SK-N-SH (cell line): ENCODE data around the gene SCGN. TPM values are rescaled to one million over a fixed set of nuclear protein-coding genes. Genes with fewer than 3 reads are reported as not detected.

Source experiments
- CTCF ChIA-PET: fragments of 300-600, 350-600 bp; formaldehyde crosslinking; extraction: SDS; loops from one replicate; lab custom pipeline; 2021; lab: Yijun Ruan, JAX
- POLR2A ChIA-PET: fragments of 350-600 bp; sonication (Branson Sonifier 250); formaldehyde crosslinking; extraction: SDS; loops from one replicate; lab custom pipeline; 2020; ENCODE audit warnings: antibody characterized with exemption, inconsistent platforms; lab: Yijun Ruan, JAX
- DNase-seq: peaks from one replicate; pipeline ENCODE4 v3.0.0; 2012
- H2AFZ ChIP-seq: fragments of 200-600 bp; sonication (generic); 2 replicates; pipeline ENCODE4 v1.8.1; 2016; ENCODE audit warnings: antibody characterized with exemption, mild to moderate bottlenecking, low read depth
- H3F3A ChIP-seq: fragments of 200-600 bp; sonication (generic); replicated peaks from 2 replicates; pipeline ENCODE3; 2016; ENCODE audit warnings: antibody characterized with exemption, mild to moderate bottlenecking; ENCODE audit not compliant: insufficient read depth
- H3K27ac ChIP-seq, 2 experiments: fragments of 200-500 bp in 1 of 2; fragments of 200-600 bp in 1 of 2; sonication (Bioruptor generic) in 1 of 2; sonication (generic), shearing (Covaris generic) in 1 of 2; 2 replicates each; pipeline versions ENCODE4 v1.5.1 to v1.6.1; 2014 to 2016; ENCODE audit warnings: low read depth in 2 of 2, inconsistent platforms in 1 of 2, low read length in 1 of 2, mild to moderate bottlenecking in 1 of 2, mixed read lengths in 1 of 2
- H3K27me3 ChIP-seq: fragments of 200-600 bp; sonication (generic), shearing (Covaris generic); 2 replicates; pipeline ENCODE4 v1.6.1; 2016; ENCODE audit warnings: mixed run types; ENCODE audit not compliant: insufficient read depth
- H3K36me3 ChIP-seq, 2 experiments: fragments of 200-500 bp in 1 of 2; fragments of 200-600 bp in 1 of 2; sonication (Bioruptor generic) in 1 of 2; sonication (generic) in 1 of 2; replicated peaks in 1 of 2; 2 replicates each; pipeline versions ENCODE3 to v1.5.1; 2014 to 2016; ENCODE audit warnings: low read length in 1 of 2, mild to moderate bottlenecking in 1 of 2; ENCODE audit not compliant: insufficient read depth in 2 of 2, control insufficient read depth in 1 of 2
- H3K4me1 ChIP-seq, 2 experiments: fragments of 200-500 bp in 1 of 2; fragments of 200-600 bp in 1 of 2; sonication (Bioruptor generic) in 1 of 2; sonication (generic), shearing (Covaris generic) in 1 of 2; 2 replicates each; pipeline versions ENCODE4 v1.5.1 to v1.6.1; 2014 to 2016; ENCODE audit warnings: low read depth in 1 of 2, low read length in 1 of 2, mixed run types in 1 of 2; ENCODE audit not compliant: insufficient read depth in 2 of 2, control insufficient read depth in 1 of 2
- H3K4me2 ChIP-seq: fragments of 200-600 bp; sonication (generic), shearing (Covaris generic); 2 replicates; pipeline ENCODE4 v1.6.1; 2017; ENCODE audit warnings: mixed run types
- H3K4me3 ChIP-seq, 2 experiments: fragments of 200-500 bp in 1 of 2; fragments of 200-600 bp in 1 of 2; sonication (Bioruptor generic) in 1 of 2; sonication (generic), shearing (Covaris generic) in 1 of 2; 2 replicates each; pipeline versions ENCODE4 v1.5.1 to v1.8.1; 2014 to 2016; ENCODE audit warnings: low read depth in 2 of 2, inconsistent platforms in 1 of 2, low read length in 1 of 2, mild to moderate bottlenecking in 1 of 2, mixed read lengths in 1 of 2, moderate library complexity in 1 of 2
- H3K79me2 ChIP-seq: fragments of 200-600 bp; sonication (generic); 2 replicates; pipeline ENCODE4 v1.8.1; 2017; ENCODE audit warnings: mild to moderate bottlenecking; ENCODE audit not compliant: insufficient read depth
- H3K9ac ChIP-seq: fragments of 200-600 bp; sonication (generic); 2 replicates; pipeline ENCODE4 v1.6.1; 2017; ENCODE audit warnings: mixed run types
- H3K9me2 ChIP-seq: fragments of 200-600 bp; sonication (generic); 2 replicates; pipeline ENCODE4 v1.6.1; 2017; ENCODE audit warnings: mixed run types
- H3K9me3 ChIP-seq: fragments of 200-600 bp; sonication (generic); 2 replicates; pipeline ENCODE4 v1.6.1; 2017; ENCODE audit warnings: mixed run types, mild to moderate bottlenecking, moderate library complexity
- H4K20me1 ChIP-seq: fragments of 200-600 bp; sonication (generic); 2 replicates; pipeline ENCODE4 v1.6.1; 2017; ENCODE audit warnings: mild to moderate bottlenecking, mixed run types; ENCODE audit not compliant: insufficient read depth
- CHD2 ChIP-seq: fragments of 150-350 bp; IDR thresholded peaks from 2 replicates; pipeline ENCODE4 v1.6.1; 2018; ENCODE audit warnings: low read length; ENCODE audit not compliant: partially characterized antibody
- ELF1 ChIP-seq: IDR thresholded peaks from 2 replicates; pipeline ENCODE4 v1.4.0; 2012
- EZH2phosphoT487 ChIP-seq: fragments of 200-600 bp; sonication (generic); IDR thresholded peaks from 2 replicates; pipeline ENCODE4 v1.6.1; 2017; ENCODE audit warnings: low read depth, mixed run types, mild to moderate bottlenecking, antibody characterized with exemption, moderate library complexity, borderline replicate concordance
- FOSL2 ChIP-seq: IDR thresholded peaks from 2 replicates; pipeline ENCODE4 v1.4.0; 2012; ENCODE audit warnings: low read depth, mild to moderate bottlenecking, moderate library complexity, borderline replicate concordance
- FOXJ3 ChIP-seq: sonication (generic); formaldehyde crosslinking; IDR thresholded peaks from 2 replicates; pipeline ENCODE4 v1.5.1; 2020; ENCODE audit warnings: mild to moderate bottlenecking, missing genetic modification reagents
- FOXM1 ChIP-seq: IDR thresholded peaks from 2 replicates; pipeline ENCODE4 v1.4.0; 2012; ENCODE audit warnings: low read depth, mild to moderate bottlenecking
- GABPA ChIP-seq: IDR thresholded peaks from 2 replicates; pipeline ENCODE4 v1.4.0; 2012; ENCODE audit warnings: low read depth, mild to moderate bottlenecking
- GATA2 ChIP-seq: sonication (generic); formaldehyde crosslinking; IDR thresholded peaks from 2 replicates; pipeline ENCODE4 v1.5.0; 2020; ENCODE audit warnings: mild to moderate bottlenecking, missing genetic modification reagents
- JUND ChIP-seq: IDR thresholded peaks from 2 replicates; pipeline ENCODE4 v1.4.0; 2012
- MAX ChIP-seq: IDR thresholded peaks from 2 replicates; pipeline ENCODE4 v1.4.0; 2012; ENCODE audit warnings: low read depth
- MEF2A ChIP-seq: IDR thresholded peaks from 2 replicates; pipeline ENCODE4 v1.4.0; 2012; ENCODE audit warnings: low read depth, borderline replicate concordance
- MXI1 ChIP-seq: IDR thresholded peaks from 2 replicates; pipeline ENCODE4 v1.6.1; 2012; ENCODE audit warnings: mild to moderate bottlenecking, low read depth, low read length, improper control_type of control experiment
- NFIC ChIP-seq: IDR thresholded peaks from 2 replicates; pipeline ENCODE4 v1.4.0; 2012; ENCODE audit warnings: borderline replicate concordance
- NRF1 ChIP-seq: IDR thresholded peaks from 2 replicates; pipeline ENCODE4 v1.6.1; 2012; ENCODE audit warnings: low read depth, mild to moderate bottlenecking, low read length
- POLR2AphosphoS5 ChIP-seq: IDR thresholded peaks from 2 replicates; pipeline ENCODE4 v1.6.1; 2012; ENCODE audit warnings: low read depth, low read length
- RAD21 ChIP-seq: IDR thresholded peaks from 2 replicates; pipeline ENCODE4 v1.6.1; 2012; ENCODE audit warnings: mild to moderate bottlenecking, low read length
- RCOR1 ChIP-seq: fragments of 150-350 bp; IDR thresholded peaks from 2 replicates; pipeline ENCODE4 v1.6.1; 2017; ENCODE audit warnings: antibody characterized with exemption, low read length
- RFX5 ChIP-seq: IDR thresholded peaks from 2 replicates; pipeline ENCODE4 v1.6.1; 2012; ENCODE audit warnings: mild to moderate bottlenecking, improper control_type of control experiment, low read length
- RXRA ChIP-seq: IDR thresholded peaks from 2 replicates; pipeline ENCODE4 v1.4.0; 2012; ENCODE audit warnings: low read depth, mild to moderate bottlenecking, borderline replicate concordance
- SMC3 ChIP-seq: IDR thresholded peaks from 2 replicates; pipeline ENCODE4 v1.6.1; 2012; ENCODE audit warnings: low read depth, low read length, improper control_type of control experiment
- TAF1 ChIP-seq: IDR thresholded peaks from 2 replicates; pipeline ENCODE4 v1.6.1; 2012; ENCODE audit warnings: low read depth, mild to moderate bottlenecking, low read length, moderate library complexity, borderline replicate concordance
- TEAD4 ChIP-seq: IDR thresholded peaks from 2 replicates; pipeline ENCODE4 v1.4.0; 2012; ENCODE audit warnings: mild to moderate bottlenecking, borderline replicate concordance; ENCODE audit not compliant: insufficient read depth
- USF2 ChIP-seq: fragments of 150-350 bp; IDR thresholded peaks from 2 replicates; pipeline ENCODE4 v1.6.1; 2017; ENCODE audit warnings: antibody characterized with exemption, low read length, low read depth, borderline replicate concordance
- YY1 ChIP-seq: IDR thresholded peaks from 2 replicates; pipeline ENCODE4 v1.4.0; 2012; ENCODE audit warnings: low read depth, mild to moderate bottlenecking
- WGBS: methylation state at CpG from one replicate; pipeline ENCODE4 v1.1.6; 2017; ENCODE audit warnings: low lambda C conversion rate; 5-methylcytosine and 5-hydroxymethylcytosine counted together
- polyA plus RNA-seq, 3 experiments: library from polyadenylated mRNA; depleted of rRNA; stranded (reverse); fragments of >200 nt; gene quantifications; 2 replicates each; pipeline ENCODE4 v1.2.3, GENCODE V29; 2012
- TF ChIP-seq, protein P1 (sequence below): IDR thresholded peaks from 2 replicates; pipeline ENCODE4; 2012
- TF ChIP-seq, protein P2 (sequence below): IDR thresholded peaks from 2 replicates; pipeline ENCODE4 v1.4.0; 2012; ENCODE audit warnings: low read depth, borderline replicate concordance

Gene SCGN
- polyA plus RNA-seq, 1 of the 3 experiments (the other 2 are of a cell fraction), result not detected

- H3K27me3 ChIP-seq, result no peaks in the 10 kb centered on the region
- CTCF ChIA-PET, result interaction anchor here (0.6 to 2.1 kb wide), 2 partner anchors 11 to 27 kb away, joined by 3 to 10 read pairs; no protein-coding TSS in a partner anchor
- no peak overlapping the region for H3K4me3 ChIP-seq
- H3F3A ChIP-seq, result no peaks in the 10 kb centered on the region
- H2AFZ ChIP-seq, result no peak overlapping the region
- no peak overlapping the region for H3K4me2 ChIP-seq
- H4K20me1 ChIP-seq, result no peaks in the 10 kb centered on the region
- no peak for TF ChIP-seq MEF2A
- TF ChIP-seq CHD2, result no peak
- no peak for TF ChIP-seq RFX5
- no peak for TF ChIP-seq POLR2AphosphoS5
- TF ChIP-seq SMC3, result no peak
- TF ChIP-seq RXRA, result no peak
- TF ChIP-seq GABPA, result no peak
- TF ChIP-seq FOXM1, result no peak
- no peak for TF ChIP-seq NRF1
- no peak for TF ChIP-seq RCOR1
- TF ChIP-seq FOXJ3 (CRISPR knock-in tag), result no peak
- no peak for TF ChIP-seq JUND
- no peak for TF ChIP-seq RAD21
- no peak for TF ChIP-seq TAF1
- TF ChIP-seq FOSL2, result no peak
- no peak for TF ChIP-seq MAX
- no peak for TF ChIP-seq USF2
- TF ChIP-seq MXI1, result no peak
- no peaks in the 10 kb centered on the region for H3K9me2 ChIP-seq
- no peaks in the 10 kb centered on the region for H3K4me1 ChIP-seq
- 59% methylated on average over 3 of the region's 3 CpGs for WGBS
- H3K9ac ChIP-seq, result no peak overlapping the region
- no peaks in the 10 kb centered on the region for H3K9me3 ChIP-seq
- H3K79me2 ChIP-seq, result no peaks in the 10 kb centered on the region
- no peaks in the 10 kb centered on the region for H3K36me3 ChIP-seq
- POLR2A ChIA-PET, result no interaction called here
- no peak overlapping the region for H3K27ac ChIP-seq
- no peak for DNase-seq
Observed at GRCh38 chr6:25730907-25731306, 78.9 kb downstream of the SCGN start.

- WGBS, result 76% methylated on average over 15 of the region's 15 CpGs
- Histone ChIP-seq H3K36me3 (no peaks in the 10 kb centered on the region), H3K79me2 (no peaks in the 10 kb centered on the region), H4K20me1 (no peaks in the 10 kb centered on the region), H3K4me3 (no peak overlapping the region), H3K4me1 (no peaks in the 10 kb centered on the region), H3K27ac (no peak overlapping the region), H3K9ac (no peak overlapping the region), H3F3A (no peaks in the 10 kb centered on the region), H2AFZ (no peak overlapping the region), H3K9me3 (no peaks in the 10 kb centered on the region), H3K4me2 (no peak overlapping the region), H3K27me3 (no peaks in the 10 kb centered on the region), H3K9me2 (no peaks in the 10 kb centered on the region)
- ChIA-PET CTCF (interaction anchor here (0.6 to 2.1 kb wide), 3 partner anchors 11 to 26 kb away, joined by 3 to 10 read pairs (median 3); no protein-coding TSS in a partner anchor), POLR2A (no interaction called here)
- DNase-seq, result no peak
- TF ChIP-seq USF2 (no peak), YY1 (no peak), NRF1 (no peak), MAX (no peak), RAD21 (no peak), NFIC (no peak), ELF1 (no peak), JUND (no peak), CHD2 (no peak), EZH2phosphoT487 (no peak), MXI1 (no peak), TEAD4 (no peak), GATA2 (CRISPR knock-in tag) (no peak)
- TF ChIP-seq, protein P1, sequence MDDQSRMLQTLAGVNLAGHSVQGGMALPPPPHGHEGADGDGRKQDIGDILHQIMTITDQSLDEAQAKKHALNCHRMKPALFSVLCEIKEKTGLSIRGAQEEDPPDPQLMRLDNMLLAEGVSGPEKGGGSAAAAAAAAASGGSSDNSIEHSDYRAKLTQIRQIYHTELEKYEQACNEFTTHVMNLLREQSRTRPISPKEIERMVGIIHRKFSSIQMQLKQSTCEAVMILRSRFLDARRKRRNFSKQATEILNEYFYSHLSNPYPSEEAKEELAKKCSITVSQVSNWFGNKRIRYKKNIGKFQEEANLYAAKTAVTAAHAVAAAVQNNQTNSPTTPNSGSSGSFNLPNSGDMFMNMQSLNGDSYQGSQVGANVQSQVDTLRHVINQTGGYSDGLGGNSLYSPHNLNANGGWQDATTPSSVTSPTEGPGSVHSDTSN, result no peak
- TF ChIP-seq, protein P2, sequence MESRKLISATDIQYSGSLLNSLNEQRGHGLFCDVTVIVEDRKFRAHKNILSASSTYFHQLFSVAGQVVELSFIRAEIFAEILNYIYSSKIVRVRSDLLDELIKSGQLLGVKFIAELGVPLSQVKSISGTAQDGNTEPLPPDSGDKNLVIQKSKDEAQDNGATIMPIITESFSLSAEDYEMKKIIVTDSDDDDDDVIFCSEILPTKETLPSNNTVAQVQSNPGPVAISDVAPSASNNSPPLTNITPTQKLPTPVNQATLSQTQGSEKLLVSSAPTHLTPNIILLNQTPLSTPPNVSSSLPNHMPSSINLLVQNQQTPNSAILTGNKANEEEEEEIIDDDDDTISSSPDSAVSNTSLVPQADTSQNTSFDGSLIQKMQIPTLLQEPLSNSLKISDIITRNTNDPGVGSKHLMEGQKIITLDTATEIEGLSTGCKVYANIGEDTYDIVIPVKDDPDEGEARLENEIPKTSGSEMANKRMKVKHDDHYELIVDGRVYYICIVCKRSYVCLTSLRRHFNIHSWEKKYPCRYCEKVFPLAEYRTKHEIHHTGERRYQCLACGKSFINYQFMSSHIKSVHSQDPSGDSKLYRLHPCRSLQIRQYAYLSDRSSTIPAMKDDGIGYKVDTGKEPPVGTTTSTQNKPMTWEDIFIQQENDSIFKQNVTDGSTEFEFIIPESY, result no peak
Observed at GRCh38 chr6:25731721-25732120, 79.7 kb downstream of the SCGN start.
